Aorta (tissue), 5 donors: ENCODE measurements around the gene EFNB3. TPM values are rescaled to one million over a fixed set of nuclear protein-coding genes. Genes with fewer than 3 reads are reported as not detected.
A peak's percentile ranks its signal among the peaks of the same experiment; 100 is the strongest.

Experiments used
- ATAC-seq: fragments of 200-7000 bp; cut with Tn5 transposase; one replicate; pipeline ENCODE4 v1.9.1; 2022; ENCODE audit warnings: moderate library complexity; ENCODE audit not compliant: low FRiP score
- DNase-seq, 2 donors: peaks; one replicate each; pipeline ENCODE4 v3.0.0-alpha.2; 2020
- H3K27ac ChIP-seq, 2 donors: one replicate each; pipeline ENCODE4 v1.5.1; 2013; ENCODE audit warnings: low read length in 2 of 2, mild to moderate bottlenecking in 2 of 2, moderate library complexity in 2 of 2, control low read depth in 1 of 2, inconsistent platforms in 1 of 2, low read depth in 1 of 2
- H3K27me3 ChIP-seq, 2 donors: one replicate each; pipeline ENCODE4 v1.6.1; 2013; ENCODE audit warnings: control low read depth in 1 of 2, low read length in 1 of 2, mild to moderate bottlenecking in 1 of 2, moderate library complexity in 1 of 2; ENCODE audit not compliant: insufficient read depth in 2 of 2, control insufficient read depth in 1 of 2
- H3K36me3 ChIP-seq, 2 donors: one replicate each; pipeline ENCODE4 v1.6.1; 2013; ENCODE audit warnings: control low read depth in 1 of 2, low read length in 1 of 2, mild to moderate bottlenecking in 1 of 2; ENCODE audit not compliant: insufficient read depth in 2 of 2, control insufficient read depth in 1 of 2
- H3K4me1 ChIP-seq, 2 donors: one replicate each; pipeline ENCODE4 v1.6.1; 2013; ENCODE audit warnings: low read length in 2 of 2, control low read depth in 1 of 2, mild to moderate bottlenecking in 1 of 2, moderate library complexity in 1 of 2; ENCODE audit not compliant: insufficient read depth in 2 of 2, control insufficient read depth in 1 of 2
- H3K4me3 ChIP-seq, 2 donors: one replicate each; pipeline ENCODE4 v1.5.1; 2013; ENCODE audit warnings: low read length in 2 of 2, control low read depth in 1 of 2, mild to moderate bottlenecking in 1 of 2
- H3K9me3 ChIP-seq: one replicate; pipeline ENCODE4 v1.6.1; 2013; ENCODE audit warnings: mild to moderate bottlenecking, low read length; ENCODE audit not compliant: control insufficient read depth
- WGBS, 2 donors: extraction: QIAGEN DNeasy Blood & Tissue Kit; methylation state at CpG; one replicate each; pipeline ENCODE4 v1.1.7; 2013; 5-methylcytosine and 5-hydroxymethylcytosine counted together
- intact Hi-C, 2 donors: fragments of 100-400 bp; cut with DNase I; formaldehyde crosslinking; loops; one replicate each; pipeline versions ENCODE4 v1.14.2 to v1.15.0; 2022
- polyA plus RNA-seq, 2 donors: library from polyadenylated mRNA; stranded (reverse); fragments of 200-250 nt; gene quantifications; one replicate each; pipeline ENCODE4 v1.2.3, GENCODE V29; 2013
- total RNA-seq, 2 donors: library from RNA; stranded (reverse); fragmentation: NEBNext Ultra II Directional; extraction: Animal tissue kit (Norgen Biotek cat#: 25700); gene quantifications; one replicate each; pipeline ENCODE4 v1.2.1, GENCODE V29; 2021
- donor health status: healthy with polysubstance abuse.
- donor health status: Bipolar disorder and iron deficiency.
- donor health status: DM: no; HTN: no; CAD: no.
- donor health status: DM: no; HTN: no; CAD: no.
- donor health status: DM: yes; HTN: yes; CAD: no.

EFNB3 gene
- total and polyA plus RNA-seq, 4 donors = 0.15 to 0.84 (median 0.19) TPM; not detected in 1

DNA sequence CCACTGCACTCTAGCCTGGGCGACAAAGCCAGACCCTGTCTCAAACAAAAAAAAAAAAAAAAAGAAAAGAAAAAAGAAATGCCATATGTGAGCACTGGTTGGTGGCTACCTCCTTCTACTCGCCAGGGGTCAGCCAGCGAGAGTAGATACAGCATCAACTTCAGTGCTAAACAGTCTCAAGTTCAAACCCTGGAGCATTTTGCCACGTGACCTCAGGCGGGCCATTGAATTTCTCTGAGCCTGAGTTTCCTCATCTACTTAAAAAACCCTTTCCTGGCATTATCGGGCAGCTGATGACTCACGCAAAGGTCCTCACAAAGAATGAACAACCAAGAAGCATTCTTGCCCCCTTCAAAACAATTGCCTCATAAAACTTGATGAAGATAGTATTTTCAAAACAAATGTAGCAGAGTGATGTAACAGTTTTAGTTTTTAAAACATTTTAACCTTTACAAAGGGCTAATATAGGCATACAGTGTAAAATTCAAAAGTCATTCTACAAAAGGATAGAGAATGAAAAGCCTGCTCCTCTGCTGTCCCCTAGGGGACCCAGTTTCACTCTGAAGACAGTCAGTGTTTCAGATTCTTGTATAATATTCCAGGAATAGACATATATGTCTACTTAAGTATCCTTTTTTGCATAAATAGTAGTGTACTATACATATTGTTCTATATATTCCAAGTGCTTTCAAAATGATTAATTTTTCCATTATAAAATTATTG lies 40.9 kb downstream of the EFNB3 start:
- Histone ChIP-seq H3K36me3 (no peaks in the 10 kb centered on the region), H3K27me3 (no peaks in the 10 kb centered on the region), H3K4me3 (no peak overlapping the region), H3K4me1 (peaks cover 0 to 2% of the 10 kb centered on the region in 2 donors), H3K9me3 (no peaks in the 10 kb centered on the region), H3K27ac (no peak overlapping the region)
- DNase-seq (peak; percentile 21 to 55), ATAC-seq (no peak)
- WGBS, 2 donors = 39% methylated on average over 7 of the region's 7 CpGs
- intact Hi-C loops = loop anchor here (2.0 to 10.0 kb wide), 2 partner anchors 37 to 109 kb away; partner anchors contain the start of genes CYB5D1 (in 1 of the 2), NAA38 (in 1 of the 2) and TMEM88 (in 1 of the 2)

DNA sequence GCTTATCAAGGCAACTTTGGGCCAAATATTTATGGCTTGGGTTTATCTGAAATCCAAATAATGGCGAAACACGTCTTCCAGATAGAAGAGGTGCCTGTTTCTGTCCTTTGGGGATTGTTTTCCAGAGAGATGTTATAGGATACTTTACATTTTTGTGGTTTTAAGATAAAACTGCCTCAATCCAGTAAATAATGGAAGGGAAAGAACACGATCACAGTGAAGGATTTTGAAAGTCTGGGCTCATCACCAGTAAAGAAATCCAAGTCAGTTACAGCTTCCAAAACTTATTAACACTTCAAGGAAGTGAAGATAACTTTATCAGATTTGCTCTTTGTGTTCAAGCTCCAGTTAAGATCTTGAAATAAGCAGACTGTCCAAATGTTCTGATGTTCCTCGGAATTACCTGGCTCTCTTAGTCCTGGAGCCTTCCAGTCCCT lies 42.7 kb downstream of the EFNB3 start:
- H3K27ac ChIP-seq = no peak overlapping the region
- no peak overlapping the region for H3K4me3 ChIP-seq
- WGBS, 2 donors = 44 to 47% methylated on average over 4 of the region's 4 CpGs
- peaks cover 0 to 2% of the 10 kb centered on the region in 2 donors for H3K4me1 ChIP-seq
- no peaks in the 10 kb centered on the region for H3K36me3 ChIP-seq
- H3K27me3 ChIP-seq = no peaks in the 10 kb centered on the region
- DNase-seq = no peak
- ATAC-seq = no peak
- H3K9me3 ChIP-seq = no peaks in the 10 kb centered on the region
- intact Hi-C loops = loop anchor here in 1 of 2 donors (10.0 kb wide), 1 partner anchor 107 kb away; the partner anchor contains the start of genes CYB5D1, NAA38 and TMEM88

DNA sequence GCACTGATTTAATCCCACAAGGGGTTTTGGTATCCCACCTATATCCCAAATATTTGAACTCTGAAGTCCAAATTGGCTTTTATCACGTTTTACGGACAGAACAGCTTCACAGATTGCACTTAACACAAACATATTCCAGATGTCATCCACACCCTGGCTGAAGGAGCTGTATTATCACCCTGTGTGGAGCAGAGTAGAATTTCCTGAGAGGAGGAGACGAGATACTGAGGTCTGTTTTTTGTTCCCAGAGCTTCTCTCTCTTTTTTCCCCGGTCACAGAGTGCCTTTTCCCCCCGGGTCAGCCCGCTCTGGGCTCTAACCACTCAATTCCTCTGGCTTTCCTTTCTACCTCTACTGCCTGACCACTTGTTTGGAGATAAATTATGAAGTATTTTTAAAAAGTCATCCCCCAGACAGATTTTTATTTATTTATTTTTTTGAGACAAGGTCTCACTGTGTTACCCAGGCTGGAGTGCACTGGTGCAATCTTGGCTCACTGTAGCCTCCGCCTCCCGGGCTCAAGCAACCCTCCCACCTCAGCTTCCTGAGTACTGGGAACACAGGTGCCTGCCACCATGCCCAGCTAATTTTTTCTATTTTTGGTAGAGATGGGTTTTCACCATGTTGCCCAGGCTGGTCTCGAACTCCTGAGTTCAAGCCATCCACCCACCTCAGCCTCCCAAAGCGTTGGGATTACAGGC lies 43.2 kb downstream of the EFNB3 start:
- H3K27ac ChIP-seq = no peak overlapping the region
- no peak for DNase-seq
- no peak overlapping the region for H3K4me3 ChIP-seq
- H3K4me1 ChIP-seq = peaks cover 0 to 2% of the 10 kb centered on the region in 2 donors
- H3K9me3 ChIP-seq = no peaks in the 10 kb centered on the region
- intact Hi-C loops = loop anchor here in 1 of 2 donors (10.0 kb wide), 1 partner anchor 107 kb away; the partner anchor contains the start of genes CYB5D1, NAA38 and TMEM88
- no peaks in the 10 kb centered on the region for H3K36me3 ChIP-seq
- H3K27me3 ChIP-seq = no peaks in the 10 kb centered on the region
- WGBS, 2 donors = 69 to 73% methylated on average over 10 of the region's 10 CpGs
- no peak for ATAC-seq

DNA sequence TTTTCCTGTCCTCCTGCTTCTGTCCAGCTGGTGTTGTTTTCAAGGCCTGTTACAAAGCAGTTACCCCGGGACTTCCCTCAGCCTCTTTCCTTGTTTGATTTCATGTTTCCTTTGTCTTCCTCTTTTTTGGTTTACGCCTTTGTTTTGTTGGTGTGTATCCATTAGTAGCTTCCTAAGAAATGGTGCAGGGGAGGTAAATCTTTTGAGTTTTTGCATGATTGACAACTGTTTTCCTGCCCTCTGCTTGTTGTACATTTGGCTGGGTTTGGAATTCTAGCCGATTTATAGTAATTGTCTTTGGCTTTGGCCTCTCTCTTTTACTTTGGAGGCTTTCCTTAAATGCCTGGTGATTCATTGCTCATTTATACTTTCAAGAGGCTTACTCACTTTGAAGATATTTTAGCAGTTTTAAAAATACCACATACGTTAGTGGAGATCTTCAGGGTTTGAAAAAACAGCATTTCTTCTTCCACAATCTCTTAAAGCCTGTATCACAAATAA lies 45.4 kb downstream of the EFNB3 start:
- no peak overlapping the region for H3K27ac ChIP-seq

DNA sequence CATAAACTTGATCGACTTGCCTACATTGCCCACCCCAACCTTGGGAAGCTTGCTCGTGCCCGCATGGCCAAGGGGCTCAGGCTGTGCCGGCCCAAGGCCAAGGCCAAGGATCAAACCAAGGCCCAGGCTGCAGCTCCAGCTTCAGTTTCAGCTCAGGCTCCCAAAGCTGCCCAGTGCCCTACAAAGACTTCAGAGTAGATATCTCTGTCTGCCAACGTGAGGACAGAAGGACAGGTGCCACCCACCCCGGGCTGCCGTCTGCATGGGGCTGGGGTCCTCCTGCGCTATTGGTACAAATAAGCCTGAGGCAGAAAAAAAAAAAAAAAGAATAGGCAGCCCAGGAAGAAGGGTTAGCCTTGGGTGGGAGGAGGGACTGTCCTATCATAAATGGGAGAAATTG lies 49.7 kb downstream of the EFNB3 start:
- intact Hi-C loops = no loop called here
- DNase-seq (no peak), ATAC-seq (no peak)
- H3K4me1 ChIP-seq = peaks cover 0 to 2% of the 10 kb centered on the region in 2 donors
- no peak overlapping the region for H3K27ac ChIP-seq
- H3K36me3 ChIP-seq = no peaks in the 10 kb centered on the region
- H3K9me3 ChIP-seq = no peaks in the 10 kb centered on the region
- WGBS, 2 donors = 76 to 81% methylated on average over 8 of the region's 8 CpGs
- H3K4me3 ChIP-seq = no peak overlapping the region
- H3K27me3 ChIP-seq = no peaks in the 10 kb centered on the region

More for the DNA sequence above, 45.4 kb downstream of the EFNB3 start:
- no peaks in the 10 kb centered on the region for H3K27me3 ChIP-seq
- DNase-seq (no peak), ATAC-seq (no peak)
- no peak overlapping the region for H3K4me3 ChIP-seq
- WGBS, 2 donors = 36 to 41% methylated on average over 4 of the region's 4 CpGs
- intact Hi-C loops = no loop called here
- H3K36me3 ChIP-seq = no peaks in the 10 kb centered on the region
- peaks cover 0 to 2% of the 10 kb centered on the region in 2 donors for H3K4me1 ChIP-seq
- H3K9me3 ChIP-seq = no peaks in the 10 kb centered on the region

DNA sequence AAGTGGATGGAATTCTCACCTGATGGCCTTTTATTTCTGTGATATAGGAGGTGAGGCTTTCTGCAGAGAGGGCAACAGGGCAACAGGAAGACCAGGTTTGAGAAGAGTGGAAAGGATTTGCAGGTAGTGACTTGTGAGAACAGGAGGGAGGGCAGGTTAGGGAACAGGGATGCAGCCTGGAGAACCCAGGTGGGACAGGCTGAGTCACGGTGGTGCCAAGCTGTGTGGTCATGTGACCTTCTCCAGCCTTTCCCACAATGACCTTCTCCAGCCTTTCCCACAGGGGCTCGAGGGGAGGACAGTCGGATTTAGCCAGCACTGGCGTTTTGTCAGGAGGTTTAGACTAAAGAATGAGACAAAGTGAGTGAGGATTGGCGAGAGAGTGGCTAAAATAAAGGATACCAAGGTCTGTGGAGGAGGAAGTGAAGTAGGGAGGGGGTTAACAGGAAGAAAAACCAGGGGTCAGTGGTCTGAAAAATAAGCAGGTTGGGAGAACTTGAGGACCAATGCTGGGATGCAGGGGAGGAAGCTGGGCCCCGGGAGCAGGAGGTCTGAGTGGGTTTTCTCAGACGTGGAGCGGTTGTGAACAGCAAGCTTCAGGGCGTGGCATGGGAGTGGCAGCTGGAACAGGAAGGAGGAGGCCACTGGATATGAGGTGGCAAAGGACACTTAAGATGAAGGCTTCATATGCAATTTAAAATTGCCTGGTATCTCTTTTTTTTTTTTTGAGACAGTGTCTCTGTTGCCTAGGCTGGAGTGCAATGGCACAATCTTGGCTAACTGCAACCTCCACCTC lies 50.3 kb downstream of the EFNB3 start:
- Histone ChIP-seq H3K36me3 (no peaks in the 10 kb centered on the region), H3K4me3 (no peak overlapping the region), H3K4me1 (no peaks in the 10 kb centered on the region), H3K9me3 (no peaks in the 10 kb centered on the region), H3K27ac (no peak overlapping the region), H3K27me3 (no peaks in the 10 kb centered on the region)
- ATAC-seq = no peak
- no peak for DNase-seq
- WGBS, 2 donors = 49% methylated on average over 9 of the region's 9 CpGs
- intact Hi-C loops = no loop called here

DNA sequence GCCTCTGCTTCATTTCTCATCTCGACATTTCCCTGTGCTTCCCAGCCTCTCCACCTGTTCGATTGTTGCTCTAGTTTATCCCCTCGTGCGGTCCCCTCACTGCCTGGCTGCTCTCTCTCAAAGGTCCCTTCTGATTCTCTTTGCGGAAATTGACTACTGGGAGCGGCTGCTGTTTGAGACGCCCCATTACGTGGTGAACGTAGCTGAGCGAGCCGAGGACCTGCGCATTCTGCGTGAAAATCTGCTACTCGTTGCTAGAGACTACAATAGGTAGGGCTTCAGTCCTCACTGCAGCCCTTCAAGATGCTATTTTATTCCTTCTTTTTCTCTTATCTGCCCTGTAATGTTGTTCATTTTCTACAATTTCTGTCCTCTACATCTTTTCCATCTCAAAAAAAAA lies 52.0 kb downstream of the EFNB3 start:
- Histone ChIP-seq H3K4me1 (no peaks in the 10 kb centered on the region), H3K27ac (no peak overlapping the region), H3K36me3 (no peaks in the 10 kb centered on the region), H3K27me3 (no peaks in the 10 kb centered on the region), H3K4me3 (no peak overlapping the region), H3K9me3 (no peaks in the 10 kb centered on the region)
- ATAC-seq (no peak), DNase-seq (no peak)
- WGBS, 2 donors = 87 to 88% methylated on average over 14 of the region's 14 CpGs
- intact Hi-C loops = no loop called here
